Stimulated activated naive CD8-positive, alpha-beta T cell treated with anti-CD3 and anti-CD28 coated beads, Interleukin-15, Interleukin-2, amounts not matched to agents 100 ng/mL and 50 ng/mL, for 24 hours (primary cell): ENCODE data around the gene VWA3B.
"Not testable (repeated sequence)": the region's sequence is repeated elsewhere in the genome, so short reads cannot be mapped to it uniquely, and the experiment has no call there.

Source experiments
- H3K27ac Mint-ChIP-seq: one replicate; pipeline ENCODE4 v1.8.0; 2021; ENCODE audit warnings: mild to moderate bottlenecking, mixed read lengths
- H3K27me3 Mint-ChIP-seq: one replicate; pipeline ENCODE4 v1.8.0; 2021; ENCODE audit warnings: mixed read lengths
- H3K36me3 Mint-ChIP-seq: one replicate; pipeline ENCODE4 v1.8.0; 2021; ENCODE audit warnings: low read depth, mixed read lengths
- H3K4me1 Mint-ChIP-seq: one replicate; pipeline ENCODE4 v1.8.0; 2021; ENCODE audit warnings: low read depth, mixed read lengths
- H3K4me3 Mint-ChIP-seq: one replicate; pipeline ENCODE4 v1.8.0; 2021; ENCODE audit warnings: mild to moderate bottlenecking, mixed read lengths
- H3K9me3 Mint-ChIP-seq: one replicate; pipeline ENCODE4 v1.8.0; 2021; ENCODE audit warnings: mixed read lengths

Gene VWA3B

GRCh38 chr2:98296440-98296839 lies 209.5 kb downstream of the VWA3B start:
- no peaks in the 10 kb centered on the region for H3K4me1 Mint-ChIP-seq

GRCh38 chr2:98297817-98298682 lies 211.1 kb downstream of the VWA3B start:
- Mint-ChIP-seq H3K9me3 (no peaks in the 10 kb centered on the region), H3K4me1 (no peaks in the 10 kb centered on the region), H3K27ac (no peak overlapping the region), H3K4me3 (no peak overlapping the region), H3K27me3 (peaks cover 28% of the 10 kb centered on the region), H3K36me3 (no peaks in the 10 kb centered on the region)

More at GRCh38 chr2:98296440-98296839, 209.5 kb downstream of the VWA3B start:
- Mint-ChIP-seq H3K27ac (no peak overlapping the region), H3K9me3 (no peaks in the 10 kb centered on the region), H3K27me3 (peaks cover 26% of the 10 kb centered on the region), H3K36me3 (no peaks in the 10 kb centered on the region), H3K4me3 (no peak overlapping the region)

GRCh38 chr2:98298683-98299164 lies 211.8 kb downstream of the VWA3B start:
- H3K9me3 Mint-ChIP-seq, result no peaks in the 10 kb centered on the region

GRCh38 chr2:98299211-98299905 lies 212.4 kb downstream of the VWA3B start:
- no peaks in the 10 kb centered on the region for H3K9me3 Mint-ChIP-seq
- no peaks in the 10 kb centered on the region for H3K36me3 Mint-ChIP-seq
- no peaks in the 10 kb centered on the region for H3K4me1 Mint-ChIP-seq
- no peak overlapping the region for H3K4me3 Mint-ChIP-seq
- peaks cover 31% of the 10 kb centered on the region for H3K27me3 Mint-ChIP-seq
- H3K27ac Mint-ChIP-seq, result no peak overlapping the region

More at GRCh38 chr2:98298683-98299164, 211.8 kb downstream of the VWA3B start:
- Mint-ChIP-seq H3K27ac (no peak overlapping the region), H3K36me3 (no peaks in the 10 kb centered on the region), H3K27me3 (peaks cover 28% of the 10 kb centered on the region), H3K4me1 (no peaks in the 10 kb centered on the region), H3K4me3 (no peak overlapping the region)

GRCh38 chr2:98300141-98300874 lies 213.3 kb downstream of the VWA3B start:
- Mint-ChIP-seq H3K9me3 (no peaks in the 10 kb centered on the region), H3K4me3 (no peak overlapping the region), H3K4me1 (no peaks in the 10 kb centered on the region), H3K36me3 (no peaks in the 10 kb centered on the region), H3K27ac (no peak overlapping the region), H3K27me3 (peaks cover 27% of the 10 kb centered on the region)

GRCh38 chr2:98301469-98301868 lies 214.5 kb downstream of the VWA3B start:
- no peak overlapping the region for H3K4me3 Mint-ChIP-seq
- H3K9me3 Mint-ChIP-seq, result no peaks in the 10 kb centered on the region
- H3K36me3 Mint-ChIP-seq, result no peaks in the 10 kb centered on the region

GRCh38 chr2:98307131-98307696 lies 220.2 kb downstream of the VWA3B start:
- H3K4me1 Mint-ChIP-seq, H3K9me3 Mint-ChIP-seq, H3K36me3 Mint-ChIP-seq, H3K27ac Mint-ChIP-seq, H3K4me3 Mint-ChIP-seq: not testable (repeated sequence)
- peaks cover 37% of the 10 kb centered on the region for H3K27me3 Mint-ChIP-seq

More at GRCh38 chr2:98301469-98301868, 214.5 kb downstream of the VWA3B start:
- Mint-ChIP-seq H3K27me3 (peaks cover 28% of the 10 kb centered on the region), H3K27ac (no peak overlapping the region), H3K4me1 (no peaks in the 10 kb centered on the region)

- H3K4me3 Mint-ChIP-seq, result no peak overlapping the region
- H3K9me3 Mint-ChIP-seq, result no peaks in the 10 kb centered on the region
- no peaks in the 10 kb centered on the region for H3K4me1 Mint-ChIP-seq
- no peaks in the 10 kb centered on the region for H3K36me3 Mint-ChIP-seq
- H3K27me3 Mint-ChIP-seq, result peaks cover 40% of the 10 kb centered on the region
- no peak overlapping the region for H3K27ac Mint-ChIP-seq
Observed at GRCh38 chr2:98308068-98308467, 221.1 kb downstream of the VWA3B start.

GRCh38 chr2:98308532-98308931 lies 221.6 kb downstream of the VWA3B start:
- H3K27ac Mint-ChIP-seq, result no peak overlapping the region
- no peaks in the 10 kb centered on the region for H3K36me3 Mint-ChIP-seq
- H3K4me3 Mint-ChIP-seq, result no peak overlapping the region
- no peaks in the 10 kb centered on the region for H3K4me1 Mint-ChIP-seq
- H3K27me3 Mint-ChIP-seq, result peaks cover 40% of the 10 kb centered on the region
- H3K9me3 Mint-ChIP-seq, result no peaks in the 10 kb centered on the region

GRCh38 chr2:98309580-98309979 lies 222.6 kb downstream of the VWA3B start:
- no peak overlapping the region for H3K27ac Mint-ChIP-seq
- H3K9me3 Mint-ChIP-seq, result no peaks in the 10 kb centered on the region
- no peak overlapping the region for H3K4me3 Mint-ChIP-seq
- H3K4me1 Mint-ChIP-seq, result no peaks in the 10 kb centered on the region
- H3K36me3 Mint-ChIP-seq, result no peaks in the 10 kb centered on the region
- peaks cover 37% of the 10 kb centered on the region for H3K27me3 Mint-ChIP-seq

- Mint-ChIP-seq H3K27me3 (peaks cover 33% of the 10 kb centered on the region), H3K4me1 (no peaks in the 10 kb centered on the region), H3K9me3 (no peaks in the 10 kb centered on the region), H3K36me3 (no peaks in the 10 kb centered on the region), H3K27ac (no peak overlapping the region), H3K4me3 (no peak overlapping the region)
Observed at GRCh38 chr2:98310010-98310409, 223.0 kb downstream of the VWA3B start.

GRCh38 chr2:98311090-98311489 lies 224.1 kb downstream of the VWA3B start:
- H3K27me3 Mint-ChIP-seq, result peaks cover 25% of the 10 kb centered on the region
- no peaks in the 10 kb centered on the region for H3K4me1 Mint-ChIP-seq
- H3K36me3 Mint-ChIP-seq, result no peaks in the 10 kb centered on the region
- no peak overlapping the region for H3K27ac Mint-ChIP-seq
- no peak overlapping the region for H3K4me3 Mint-ChIP-seq
- H3K9me3 Mint-ChIP-seq, result no peaks in the 10 kb centered on the region

GRCh38 chr2:98311771-98312545 lies 225.0 kb downstream of the VWA3B start:
- peaks cover 25% of the 10 kb centered on the region for H3K27me3 Mint-ChIP-seq
- no peak overlapping the region for H3K27ac Mint-ChIP-seq
- no peak overlapping the region for H3K4me3 Mint-ChIP-seq
- H3K4me1 Mint-ChIP-seq, result no peaks in the 10 kb centered on the region
- H3K9me3 Mint-ChIP-seq, result no peaks in the 10 kb centered on the region
- no peaks in the 10 kb centered on the region for H3K36me3 Mint-ChIP-seq
